ENCODE results near the gene ASIC5. TPM values are rescaled to one million over a fixed set of nuclear protein-coding genes. Genes with fewer than 3 reads are reported as not detected.

The ASIC5 gene, protein sequence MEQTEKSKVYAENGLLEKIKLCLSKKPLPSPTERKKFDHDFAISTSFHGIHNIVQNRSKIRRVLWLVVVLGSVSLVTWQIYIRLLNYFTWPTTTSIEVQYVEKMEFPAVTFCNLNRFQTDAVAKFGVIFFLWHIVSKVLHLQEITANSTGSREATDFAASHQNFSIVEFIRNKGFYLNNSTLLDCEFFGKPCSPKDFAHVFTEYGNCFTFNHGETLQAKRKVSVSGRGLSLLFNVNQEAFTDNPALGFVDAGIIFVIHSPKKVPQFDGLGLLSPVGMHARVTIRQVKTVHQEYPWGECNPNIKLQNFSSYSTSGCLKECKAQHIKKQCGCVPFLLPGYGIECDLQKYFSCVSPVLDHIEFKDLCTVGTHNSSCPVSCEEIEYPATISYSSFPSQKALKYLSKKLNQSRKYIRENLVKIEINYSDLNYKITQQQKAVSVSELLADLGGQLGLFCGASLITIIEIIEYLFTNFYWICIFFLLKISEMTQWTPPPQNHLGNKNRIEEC
- not detected for polyA plus RNA-seq (2013)

DNA sequence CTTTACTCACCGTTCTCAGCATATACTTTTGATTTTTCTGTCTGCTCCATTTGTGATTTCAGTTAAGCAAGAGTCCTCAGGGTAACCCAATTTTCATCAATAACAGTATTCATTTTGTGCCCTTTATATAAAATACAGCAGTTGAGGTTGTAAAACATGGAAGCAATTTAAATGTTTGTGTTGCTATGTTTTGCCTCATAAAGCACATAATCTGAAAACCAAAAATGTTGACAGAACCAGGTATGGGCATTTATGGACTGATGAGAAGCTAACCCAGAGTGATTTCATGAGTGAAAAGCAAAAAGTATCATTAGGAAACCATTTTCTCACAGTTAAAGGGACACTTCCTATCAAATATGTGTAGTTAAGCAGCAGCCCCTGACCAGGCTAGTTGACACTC is at the start of gene ASIC5:
Gene ASIC5 (minus strand): TSS at position 101 of the 400 bp plus-strand sequence. CDS start 51 bp downstream, at position 50.
- WGBS (ENCODE audit: insufficient coverage): 0% methylated on average over 1 of the region's 1 CpG
- Histone ChIP-seq H3K4me1 (ENCODE audit: control extremely low read depth in 1 of 4, control insufficient read depth in 4 of 4, insufficient read depth in 4 of 4, low read length in 3 of 4) (no peaks in the 10 kb centered on the region), H3K27me3 (replicated peaks in 2 of 5; ENCODE audit: control insufficient read depth in 4 of 5, insufficient read depth in 5 of 5, low read length in 4 of 5) (no peaks in the 10 kb centered on the region), H3K4me3 (ENCODE audit: control insufficient read depth in 1 of 7, extremely low read depth in 1 of 7, insufficient read depth in 4 of 7, low read depth in 2 of 7, low read length in 6 of 7) (no peak within 1 kb of the TSS), H3K27ac (ENCODE audit: insufficient read depth in 1 of 2, low read depth in 1 of 2, low read length in 2 of 2, poor library complexity in 1 of 2, severe bottlenecking in 2 of 2) (no peak within 1 kb of the TSS), H3K36me3 (ENCODE audit: control insufficient read depth in 4 of 4, insufficient read depth in 4 of 4, low read length in 3 of 4) (no peaks in the 10 kb centered on the region), H3K9me3 (ENCODE audit: control extremely low read depth in 1 of 5, control insufficient read depth in 4 of 5, insufficient read depth in 2 of 5, low read depth in 1 of 5, low read length in 4 of 5) (peaks cover 0 to 3% (median 0%) of the 10 kb centered on the region in 5 experiments)
- DNase-seq: no peak
- ChIA-PET CTCF (no interaction called here), POLR2A (no interaction called here)

DNA sequence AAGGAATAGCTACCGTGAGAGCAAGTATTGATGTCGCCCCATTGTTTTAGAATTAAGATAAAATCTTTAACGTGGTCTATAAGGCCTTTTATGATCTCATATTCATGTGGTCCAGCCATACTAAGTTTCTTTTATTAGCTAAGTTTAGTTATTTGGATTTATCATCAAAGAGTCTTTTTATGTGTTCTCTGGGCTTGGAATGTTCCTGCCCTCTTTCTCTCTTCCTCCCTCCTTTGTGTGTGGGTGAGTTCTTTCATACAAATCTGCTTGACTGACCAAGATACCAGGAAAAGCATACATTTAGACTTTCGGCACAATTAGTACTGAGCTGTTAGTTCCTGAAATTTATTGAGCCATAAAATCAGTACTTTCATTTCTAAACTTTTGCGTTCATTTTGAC is 48.7 kb upstream of the ASIC5 start:
- Histone ChIP-seq H3K9me3 (ENCODE audit: control extremely low read depth in 1 of 5, control insufficient read depth in 4 of 5, insufficient read depth in 2 of 5, low read depth in 1 of 5, low read length in 4 of 5) (no peaks in the 10 kb centered on the region), H3K36me3 (ENCODE audit: control insufficient read depth in 4 of 4, insufficient read depth in 4 of 4, low read length in 3 of 4) (no peaks in the 10 kb centered on the region), H3K27me3 (replicated peaks in 2 of 5; ENCODE audit: control insufficient read depth in 4 of 5, insufficient read depth in 5 of 5, low read length in 4 of 5) (no peaks in the 10 kb centered on the region), H3K27ac (ENCODE audit: insufficient read depth in 1 of 2, low read depth in 1 of 2, low read length in 2 of 2, poor library complexity in 1 of 2, severe bottlenecking in 2 of 2) (no peak overlapping the region), H3K4me1 (ENCODE audit: control extremely low read depth in 1 of 4, control insufficient read depth in 4 of 4, insufficient read depth in 4 of 4, low read length in 3 of 4) (no peaks in the 10 kb centered on the region), H3K4me3 (ENCODE audit: control insufficient read depth in 1 of 7, extremely low read depth in 1 of 7, insufficient read depth in 4 of 7, low read depth in 2 of 7, low read length in 6 of 7) (no peak overlapping the region)
- CTCF ChIA-PET: no interaction called here
- POLR2A ChIA-PET: no interaction called here
- no peak for DNase-seq
- 100% methylated on average over 1 of the region's 5 CpGs for WGBS (ENCODE audit: insufficient coverage)

DNA sequence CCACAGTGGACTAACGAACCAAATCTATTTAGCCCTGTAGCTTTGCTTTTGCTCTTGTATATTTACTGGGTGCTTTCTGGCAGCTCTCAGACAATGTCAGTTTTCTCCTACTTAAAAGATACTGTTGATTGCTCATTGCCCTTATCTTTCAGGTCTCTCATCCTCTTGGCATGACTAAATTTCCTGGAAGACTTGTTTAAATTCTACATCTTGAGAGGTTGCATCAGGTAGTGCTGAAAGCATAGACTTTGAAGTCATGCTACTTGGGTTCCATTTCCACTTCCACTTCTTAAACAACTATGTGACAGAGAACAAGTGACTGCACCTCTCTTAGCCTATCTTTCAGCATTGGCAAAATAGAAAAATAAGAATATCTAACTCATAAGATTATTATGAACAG is 45.8 kb upstream of the ASIC5 start:
- Histone ChIP-seq H3K36me3 (ENCODE audit: control insufficient read depth in 4 of 4, insufficient read depth in 4 of 4, low read length in 3 of 4) (no peaks in the 10 kb centered on the region), H3K4me3 (ENCODE audit: control insufficient read depth in 1 of 7, extremely low read depth in 1 of 7, insufficient read depth in 4 of 7, low read depth in 2 of 7, low read length in 6 of 7) (no peak overlapping the region), H3K4me1 (ENCODE audit: control extremely low read depth in 1 of 4, control insufficient read depth in 4 of 4, insufficient read depth in 4 of 4, low read length in 3 of 4) (no peaks in the 10 kb centered on the region), H3K9me3 (ENCODE audit: control extremely low read depth in 1 of 5, control insufficient read depth in 4 of 5, insufficient read depth in 2 of 5, low read depth in 1 of 5, low read length in 4 of 5) (no peaks in the 10 kb centered on the region), H3K27ac (ENCODE audit: insufficient read depth in 1 of 2, low read depth in 1 of 2, low read length in 2 of 2, poor library complexity in 1 of 2, severe bottlenecking in 2 of 2) (no peak overlapping the region), H3K27me3 (replicated peaks in 2 of 5; ENCODE audit: control insufficient read depth in 4 of 5, insufficient read depth in 5 of 5, low read length in 4 of 5) (no peaks in the 10 kb centered on the region)
- POLR2A ChIA-PET: no interaction called here
- WGBS (ENCODE audit: insufficient coverage): 83% methylated on average over 1 of the region's 1 CpG
- CTCF ChIA-PET: interaction anchor here (1.3 kb wide), 1 partner anchor 9 kb away, joined by 3 read pairs; the partner anchor contains the start of gene TDO2
- DNase-seq: no peak

GRCh38 chr4:155909615-155910226 is 43.6 kb upstream of the ASIC5 start:
- no peaks in the 10 kb centered on the region for H3K36me3 ChIP-seq (ENCODE audit: control insufficient read depth in 4 of 4, insufficient read depth in 4 of 4, low read length in 3 of 4)
- H3K27me3 ChIP-seq (replicated peaks in 2 of 5; ENCODE audit: control insufficient read depth in 4 of 5, insufficient read depth in 5 of 5, low read length in 4 of 5): no peaks in the 10 kb centered on the region
- H3K9me3 ChIP-seq (ENCODE audit: control extremely low read depth in 1 of 5, control insufficient read depth in 4 of 5, insufficient read depth in 2 of 5, low read depth in 1 of 5, low read length in 4 of 5): no peaks in the 10 kb centered on the region
- no peak overlapping the region for H3K27ac ChIP-seq (ENCODE audit: insufficient read depth in 1 of 2, low read depth in 1 of 2, low read length in 2 of 2, poor library complexity in 1 of 2, severe bottlenecking in 2 of 2)
- H3K4me3 ChIP-seq (ENCODE audit: control insufficient read depth in 1 of 7, extremely low read depth in 1 of 7, insufficient read depth in 4 of 7, low read depth in 2 of 7, low read length in 6 of 7): no peak overlapping the region
- DNase-seq: no peak
- CTCF ChIA-PET: no interaction called here
- no CpG with 5 or more reads among the region's 3 CpGs for WGBS (ENCODE audit: insufficient coverage)
- no peaks in the 10 kb centered on the region for H3K4me1 ChIP-seq (ENCODE audit: control extremely low read depth in 1 of 4, control insufficient read depth in 4 of 4, insufficient read depth in 4 of 4, low read length in 3 of 4)
- POLR2A ChIA-PET: no interaction called here

- DNase-seq: no peak
- Histone ChIP-seq H3K4me3 (ENCODE audit: control insufficient read depth in 1 of 7, extremely low read depth in 1 of 7, insufficient read depth in 4 of 7, low read depth in 2 of 7, low read length in 6 of 7) (no peak overlapping the region), H3K4me1 (ENCODE audit: control extremely low read depth in 1 of 4, control insufficient read depth in 4 of 4, insufficient read depth in 4 of 4, low read length in 3 of 4) (no peaks in the 10 kb centered on the region), H3K27me3 (replicated peaks in 2 of 5; ENCODE audit: control insufficient read depth in 4 of 5, insufficient read depth in 5 of 5, low read length in 4 of 5) (no peaks in the 10 kb centered on the region), H3K27ac (ENCODE audit: insufficient read depth in 1 of 2, low read depth in 1 of 2, low read length in 2 of 2, poor library complexity in 1 of 2, severe bottlenecking in 2 of 2) (no peak overlapping the region), H3K9me3 (ENCODE audit: control extremely low read depth in 1 of 5, control insufficient read depth in 4 of 5, insufficient read depth in 2 of 5, low read depth in 1 of 5, low read length in 4 of 5) (no peaks in the 10 kb centered on the region), H3K36me3 (ENCODE audit: control insufficient read depth in 4 of 4, insufficient read depth in 4 of 4, low read length in 3 of 4) (no peaks in the 10 kb centered on the region)
- ChIA-PET CTCF (no interaction called here), POLR2A (no interaction called here)
- 93% methylated on average over 3 of the region's 4 CpGs for WGBS (ENCODE audit: insufficient coverage)
Observed at GRCh38 chr4:155908187-155909139, 42.4 kb upstream of the ASIC5 start.

DNA sequence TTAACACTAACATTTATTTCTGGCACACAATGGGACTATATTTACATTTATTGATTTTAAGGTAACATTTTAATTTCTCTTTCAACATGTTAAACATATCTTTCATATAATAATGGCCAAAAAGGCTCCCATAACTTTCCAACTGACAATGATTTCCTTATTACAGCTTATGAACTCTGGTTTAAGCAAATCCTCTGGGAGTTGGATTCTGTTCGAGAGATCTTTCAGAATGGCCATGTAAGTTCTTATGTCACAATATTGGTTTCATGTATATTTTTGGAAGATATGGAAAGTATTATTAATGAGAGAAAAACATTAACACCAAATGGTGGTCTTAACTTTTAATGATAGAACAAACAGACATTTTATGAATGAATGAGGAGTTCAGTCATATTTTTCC is 41.5 kb upstream of the ASIC5 start:
- POLR2A ChIA-PET: no interaction called here

More for the DNA sequence above, 41.5 kb upstream of the ASIC5 start:
- H3K9me3 ChIP-seq (ENCODE audit: control extremely low read depth in 1 of 5, control insufficient read depth in 4 of 5, insufficient read depth in 2 of 5, low read depth in 1 of 5, low read length in 4 of 5): no peaks in the 10 kb centered on the region
- H3K27me3 ChIP-seq (replicated peaks in 2 of 5; ENCODE audit: control insufficient read depth in 4 of 5, insufficient read depth in 5 of 5, low read length in 4 of 5): no peaks in the 10 kb centered on the region
- no peaks in the 10 kb centered on the region for H3K4me1 ChIP-seq (ENCODE audit: control extremely low read depth in 1 of 4, control insufficient read depth in 4 of 4, insufficient read depth in 4 of 4, low read length in 3 of 4)
- H3K4me3 ChIP-seq (ENCODE audit: control insufficient read depth in 1 of 7, extremely low read depth in 1 of 7, insufficient read depth in 4 of 7, low read depth in 2 of 7, low read length in 6 of 7): no peak overlapping the region
- no peak overlapping the region for H3K27ac ChIP-seq (ENCODE audit: insufficient read depth in 1 of 2, low read depth in 1 of 2, low read length in 2 of 2, poor library complexity in 1 of 2, severe bottlenecking in 2 of 2)
- CTCF ChIA-PET: no interaction called here
- no CpG with 5 or more reads among the region's 1 CpG for WGBS (ENCODE audit: insufficient coverage)
- no peak for DNase-seq
- H3K36me3 ChIP-seq (ENCODE audit: control insufficient read depth in 4 of 4, insufficient read depth in 4 of 4, low read length in 3 of 4): no peaks in the 10 kb centered on the region

All from common myeloid progenitor, CD34-positive (primary cell).